ENCODE results near the gene ODF2L. TPM values are rescaled to one million over a fixed set of nuclear protein-coding genes. Genes with fewer than 3 reads are reported as not detected.

Gene ODF2L
- total and polyA plus RNA-seq, 2 of the 4 experiments (the other 2 are of a cell fraction), result 10.4 to 12.3 TPM

DNA sequence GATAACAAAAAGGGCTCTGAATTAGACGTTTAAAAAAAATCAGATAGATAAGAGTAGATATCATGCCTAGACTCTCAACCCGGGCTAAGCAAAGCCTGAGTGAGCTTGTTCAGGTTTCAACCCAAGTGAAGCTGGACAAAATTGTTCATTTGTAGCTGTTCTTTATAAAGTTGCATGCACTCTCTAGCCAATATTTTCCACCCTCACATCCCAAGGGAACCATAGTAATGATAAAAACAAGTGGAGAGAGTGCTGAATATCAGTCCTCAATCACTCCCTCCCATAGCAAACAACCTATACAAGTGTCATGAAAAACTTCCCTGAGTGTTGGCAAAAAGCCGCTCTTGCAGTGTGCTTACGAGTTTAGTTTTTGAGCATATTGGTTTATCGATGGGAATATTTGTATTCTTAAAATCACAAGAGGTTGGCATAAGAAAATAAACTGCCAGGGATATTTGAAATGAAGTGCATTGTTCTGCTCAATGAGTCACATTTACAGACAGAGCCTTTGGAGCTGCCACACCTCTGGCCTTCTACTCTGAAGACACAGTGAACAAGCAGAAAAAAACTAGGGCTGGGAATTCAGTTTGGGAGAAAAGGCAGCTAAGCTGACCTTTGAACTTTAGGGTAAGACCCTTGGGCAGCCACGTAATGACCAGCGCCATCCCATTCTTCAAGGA lies 25.6 kb upstream of the ODF2L start:
- H2AFZ ChIP-seq (replicated peaks; ENCODE audit: low read length, poor library complexity), result no peak overlapping the region
- no peaks in the 10 kb centered on the region for H3K9me3 ChIP-seq (ENCODE audit: control insufficient read depth, insufficient read depth, low read length)
- H3K9me1 ChIP-seq (ENCODE audit: insufficient read depth, low read length), result no peaks in the 10 kb centered on the region
- H3K27ac ChIP-seq (ENCODE audit: insufficient read depth, low read length), result no peak overlapping the region
- no peaks in the 10 kb centered on the region for H3K4me1 ChIP-seq (ENCODE audit: control insufficient read depth, insufficient read depth, low read length)
- intact Hi-C loops (cut with micrococcal nuclease), result no loop called here
- H3K9ac ChIP-seq (ENCODE audit: low read depth, low read length), result no peak overlapping the region
- no peak overlapping the region for H3K23ac ChIP-seq (ENCODE audit: low read depth, low read length)
- H4K20me1 ChIP-seq (ENCODE audit: insufficient read depth, low read length), result no peaks in the 10 kb centered on the region
- H3K4me3 ChIP-seq (ENCODE audit: insufficient read depth, low read depth, low read length), result no peak overlapping the region
- DNase-seq, result no peak
- H2BK15ac ChIP-seq (ENCODE audit: low read depth, low read length), result no peak overlapping the region
- BruUV-seq (replicated peaks), result no TSS peak
- no peak for ATAC-seq (ENCODE audit: low read depth)
- no peak overlapping the region for H2BK5ac ChIP-seq (ENCODE audit: low read depth, low read length, poor library complexity, severe bottlenecking)
- ChIA-PET POLR2A (ENCODE audit: unreplicated experiment) (no interaction called here), CTCF (no interaction called here)
- 0 out of 2 replicates have a peak, but pooled peaks cover 3% of the 10 kb centered on the region for H3K27me3 ChIP-seq (ENCODE audit: control insufficient read depth, insufficient read depth, low read length)
- H3K18ac ChIP-seq (ENCODE audit: low read depth, low read length), result no peak overlapping the region
- no peak overlapping the region for H4K5ac ChIP-seq (ENCODE audit: low read depth, low read length)
- H4K91ac ChIP-seq (ENCODE audit: insufficient read depth, low read depth, low read length), result no peak overlapping the region
- H3K56ac ChIP-seq (ENCODE audit: extremely low read depth, insufficient read depth, low read length), result no peak overlapping the region
- H3K4ac ChIP-seq (ENCODE audit: low read depth, low read length), result no peak overlapping the region
- no peak overlapping the region for H2AK5ac ChIP-seq (ENCODE audit: low read depth, low read length)
- no peak overlapping the region for H4K8ac ChIP-seq (ENCODE audit: low read depth in 2 of 2, low read length in 2 of 2)
- WGBS, 2 experiments (ENCODE audit: extremely low coverage in 2 of 2, insufficient read length in 1 of 2), result 77% methylated on average over 4 of the region's 7 CpGs; no CpG with 5 or more reads in 1 of the 2 experiments
- dilution Hi-C loops (cut with HindIII; ENCODE audit: low sequenced_read_pairs, unreplicated experiment), result no loop called here
- H2BK20ac ChIP-seq (ENCODE audit: low read depth, low read length), result no peak overlapping the region
- H3K4me2 ChIP-seq (ENCODE audit: low read depth, low read length), result no peak overlapping the region
- TF ChIP-seq RCOR1 (IDR thresholded peaks at IDR 0.05; ENCODE audit: insufficient replicate concordance, low read length), result no peak
- TF ChIP-seq USF2 (IDR thresholded peaks at IDR 0.05; ENCODE audit: low read depth, low read length), result no peak
- no peak for TF ChIP-seq RAD21 (IDR thresholded peaks at IDR 0.05; ENCODE audit: low read length)
- TF ChIP-seq CHD1 (IDR thresholded peaks at IDR 0.05; ENCODE audit: low read depth, low read length), result no peak
- no peak for TF ChIP-seq POLR2A (IDR thresholded peaks at IDR 0.05; ENCODE audit: low read depth, low read length)
- no peak for TF ChIP-seq MAFK (IDR thresholded peaks at IDR 0.05; ENCODE audit: low read depth, low read length)
- TF ChIP-seq NFE2L2 (IDR thresholded peaks at IDR 0.05; ENCODE audit: low read depth, low read length), result no peak
- no peak for TF ChIP-seq SMC3 (IDR thresholded peaks at IDR 0.05; ENCODE audit: low read depth, low read length)
- TF ChIP-seq CTCF (conservative IDR thresholded peaks at IDR 0.05; ENCODE audit: low read depth, low read length), result no peak
- no peak for TF ChIP-seq ELK1 (IDR thresholded peaks at IDR 0.05; ENCODE audit: borderline replicate concordance, low read depth, low read length)
- TF ChIP-seq MAZ (IDR thresholded peaks at IDR 0.05; ENCODE audit: borderline replicate concordance, low read depth, low read length), result no peak
- TF ChIP-seq BHLHE40 (IDR thresholded peaks at IDR 0.05; ENCODE audit: low read depth, low read length), result no peak
- no peak for TF ChIP-seq MXI1 (IDR thresholded peaks at IDR 0.05; ENCODE audit: borderline replicate concordance, low read depth, low read length)
- TF ChIP-seq RFX5 (IDR thresholded peaks at IDR 0.05; ENCODE audit: low read depth, low read length), result no peak
- TF ChIP-seq CEBPB (IDR thresholded peaks at IDR 0.05; ENCODE audit: low read depth, low read length), result no peak
- TF ChIP-seq FOS (IDR thresholded peaks at IDR 0.05; ENCODE audit: low read depth, low read length), result no peak
- H2BK120ac ChIP-seq (ENCODE audit: low read depth, low read length), result no peak overlapping the region
- no peak overlapping the region for H2AK9ac ChIP-seq (replicated peaks; ENCODE audit: low read depth, low read length, poor library complexity)
- in situ Hi-C loops (cut with MboI; ENCODE audit: low sequenced_read_pairs), result no loop called here
- H3K79me1 ChIP-seq (ENCODE audit: low read depth in 1 of 2, low read length in 2 of 2), result no peaks in the 10 kb centered on the region
- no peak overlapping the region for H3K14ac ChIP-seq (replicated peaks; ENCODE audit: low read depth, low read length)
- no peaks in the 10 kb centered on the region for H3K36me3 ChIP-seq (ENCODE audit: control insufficient read depth, insufficient read depth, low read length)

All from IMR-90 (cell line).